Testis (tissue), 2 donors: Measurements from ENCODE around the gene TRMT112.

ENCODE experiments used
- CTCF ChIP-seq, 3 experiments: fragments of 450-650 bp in 2 of 3; fragments of 200-600 bp in 1 of 3; sonication (generic) in 1 of 3; IDR thresholded peaks; one replicate each; pipeline ENCODE4 v1.5.1; 2016 to 2019; ENCODE audit warnings: antibody characterized with exemption in 3 of 3, mild to moderate bottlenecking in 2 of 3, moderate library complexity in 1 of 3
- POLR2A ChIP-seq: fragments of 450-650 bp; IDR thresholded peaks from one replicate; pipeline ENCODE4 v1.6.1; 2017; ENCODE audit warnings: antibody characterized with exemption, mild to moderate bottlenecking, moderate library complexity

- TF ChIP-seq CTCF (IDR thresholded peaks at IDR 0.05) (no peak), POLR2A (no peak)
Observed at GRCh38 chr11:64296830-64297698, 20.3 kb downstream of the TRMT112 start.
